A673 (cell line): Measurements from ENCODE around the gene EEIG1. TPM values are rescaled to one million over a fixed set of nuclear protein-coding genes. Genes with fewer than 3 reads are reported as not detected.

Source experiments
- BruUV-seq: library from RNA; stranded (reverse); fragments of 400-500 nt; replicated peaks from 2 replicates; lab custom pipeline; 2021; lab: Mats Ljungman, UMichigan
- CTCF ChIA-PET: fragments of 300-600 bp; sonication (Branson Sonifier 250); formaldehyde crosslinking; loops from one replicate; lab custom pipeline; 2022; ENCODE audit warnings: antibody characterized with exemption; lab: Charles Lee
- POLR2A ChIA-PET: fragments of 300-600 bp; sonication (Branson Sonifier 250); formaldehyde crosslinking; loops from one replicate; lab custom pipeline; 2022; ENCODE audit warnings: antibody characterized with exemption; ENCODE audit not compliant: low non-redundant PET; lab: Charles Lee
- DNase-seq: peaks from one replicate; pipeline ENCODE4 v3.0.0-alpha.2; 2015; ENCODE audit warnings: low spot score
- H3K27ac ChIP-seq: fragments of 200-600 bp; sonication (generic); 2 replicates; pipeline ENCODE4 v1.5.1; 2016; ENCODE audit warnings: mixed run types, low read depth, mild to moderate bottlenecking, mixed read lengths, antibody characterized with exemption, low read length; ENCODE audit not compliant: poor library complexity, severe bottlenecking
- H3K27me3 ChIP-seq: fragments of 200-600 bp; sonication (generic); replicated peaks from 2 replicates; pipeline ENCODE4 v1.6.1; 2017; ENCODE audit warnings: mixed run types, low read depth, mild to moderate bottlenecking, mixed read lengths, antibody characterized with exemption, low read length; ENCODE audit not compliant: insufficient read depth, poor library complexity
- H3K36me3 ChIP-seq: fragments of 200-600 bp; sonication (generic); 2 replicates; pipeline ENCODE4 v1.6.1; 2016; ENCODE audit warnings: mixed run types, mild to moderate bottlenecking, mixed read lengths, antibody characterized with exemption, low read length; ENCODE audit not compliant: insufficient read depth, poor library complexity, severe bottlenecking
- H3K4me1 ChIP-seq: fragments of 200-600 bp; sonication (generic); 2 replicates; pipeline ENCODE4 v1.6.1; 2017; ENCODE audit warnings: mixed run types, mild to moderate bottlenecking, mixed read lengths, antibody characterized with exemption, low read length; ENCODE audit not compliant: insufficient read depth, poor library complexity, severe bottlenecking
- H3K4me3 ChIP-seq: fragments of 200-600 bp; sonication (generic); 2 replicates; pipeline ENCODE4 v1.5.1; 2016; ENCODE audit warnings: low read depth, mixed run types, mild to moderate bottlenecking, mixed read lengths, low read length; ENCODE audit not compliant: poor library complexity, severe bottlenecking
- H3K9me3 ChIP-seq: fragments of 200-600 bp; sonication (generic); 2 replicates; pipeline ENCODE4 v1.6.1; 2016; ENCODE audit warnings: mixed run types, low read depth, mild to moderate bottlenecking, mixed read lengths, antibody characterized with exemption, low read length; ENCODE audit not compliant: poor library complexity, severe bottlenecking
- CTCF ChIP-seq: fragments of 300-800, 200-600 bp; sonication (generic); conservative IDR thresholded peaks from 2 replicates; pipeline ENCODE4 v1.5.1; 2017; ENCODE audit warnings: low read depth, mild to moderate bottlenecking, antibody characterized with exemption, low read length, moderate library complexity, mixed read lengths
- EZH2 ChIP-seq: fragments of 200-600 bp; sonication (generic); IDR thresholded peaks from 2 replicates; pipeline ENCODE4 v1.6.1; 2017; ENCODE audit warnings: borderline replicate concordance, low read depth, mild to moderate bottlenecking, mixed read lengths, antibody characterized with exemption, low read length; ENCODE audit not compliant: poor library complexity, severe bottlenecking
- intact Hi-C: fragments of 100-400 bp; cut with micrococcal nuclease; formaldehyde crosslinking; loops from one replicate; pipeline ENCODE4 v1.10.0; 2022; ENCODE audit not compliant: unreplicated experiment
- total RNA-seq: library from RNA; stranded (reverse); gene quantifications from 2 replicates; pipeline ENCODE4 v1.2.3, GENCODE V29; 2021

The EEIG1 gene
- total RNA-seq, 1 experiment from 2014 or later: 34.1 TPM

- peak; percentile 88 for DNase-seq
- Histone ChIP-seq H3K9me3 (no peaks in the 10 kb centered on the region), H3K27me3 (no peaks in the 10 kb centered on the region), H3K27ac (no peak overlapping the region), H3K4me3 (no peak overlapping the region), H3K4me1 (peaks cover 7% of the 10 kb centered on the region), H3K36me3 (peaks cover 21% of the 10 kb centered on the region)
- CTCF ChIA-PET: interaction anchor here (0.5 to 2.5 kb wide), 7 partner anchors 11 to 174 kb away, joined by 3 to 22 read pairs (median 5); no protein-coding TSS in a partner anchor
- no TSS peak for BruUV-seq
- POLR2A ChIA-PET: no interaction called here
- TF ChIP-seq EZH2: no peak
- TF ChIP-seq CTCF: peak; percentile 94
- intact Hi-C loops: loop anchor here (1.0 to 2.0 kb wide), 2 partner anchors 92 to 173 kb away; no protein-coding TSS in a partner anchor
Measured at GRCh38 chr9:127943731-127944144, 37.1 kb downstream of the EEIG1 start.

- peaks cover 21% of the 10 kb centered on the region for H3K36me3 ChIP-seq
- H3K4me1 ChIP-seq: peaks cover 7% of the 10 kb centered on the region
- POLR2A ChIA-PET: no interaction called here
- DNase-seq: no peak
- no peak overlapping the region for H3K4me3 ChIP-seq
- CTCF ChIA-PET: interaction anchor here (0.6 to 2.5 kb wide), 10 partner anchors 12 to 1111 kb away, joined by 3 to 22 read pairs (median 4); no protein-coding TSS in a partner anchor
- no peaks in the 10 kb centered on the region for H3K9me3 ChIP-seq
- no TSS peak for BruUV-seq
- no peaks in the 10 kb centered on the region for H3K27me3 ChIP-seq
- H3K27ac ChIP-seq: no peak overlapping the region
- intact Hi-C loops: loop anchor here (1.0 to 2.0 kb wide), 2 partner anchors 92 to 174 kb away; no protein-coding TSS in a partner anchor
- TF ChIP-seq EZH2 (no peak), CTCF (peak; percentile 22)
Measured at GRCh38 chr9:127943011-127943662, 37.7 kb downstream of the EEIG1 start.

- peak; percentile 78 for DNase-seq
Measured at GRCh38 chr9:127942216-127943010, 38.4 kb downstream of the EEIG1 start.

More at GRCh38 chr9:127942216-127943010, 38.4 kb downstream of the EEIG1 start:
- intact Hi-C loops: loop anchor here (1.0 to 2.0 kb wide), 2 partner anchors 93 to 174 kb away; no protein-coding TSS in a partner anchor
- TF ChIP-seq EZH2: no peak
- TF ChIP-seq CTCF: peak; percentile 97
- H3K27ac ChIP-seq: peak overlapping the region; percentile 23
- H3K27me3 ChIP-seq: no peaks in the 10 kb centered on the region
- ChIA-PET POLR2A (no interaction called here), CTCF (interaction anchor here (0.5 to 2.5 kb wide), 8 partner anchors 12 to 1111 kb away, joined by 3 to 22 read pairs (median 4); no protein-coding TSS in a partner anchor)
- peaks cover 21% of the 10 kb centered on the region for H3K36me3 ChIP-seq
- H3K9me3 ChIP-seq: no peaks in the 10 kb centered on the region
- H3K4me3 ChIP-seq: no peak overlapping the region
- no TSS peak for BruUV-seq
- peaks cover 7% of the 10 kb centered on the region for H3K4me1 ChIP-seq
